Measurements from ENCODE around the gene SYNE3.

DNA sequence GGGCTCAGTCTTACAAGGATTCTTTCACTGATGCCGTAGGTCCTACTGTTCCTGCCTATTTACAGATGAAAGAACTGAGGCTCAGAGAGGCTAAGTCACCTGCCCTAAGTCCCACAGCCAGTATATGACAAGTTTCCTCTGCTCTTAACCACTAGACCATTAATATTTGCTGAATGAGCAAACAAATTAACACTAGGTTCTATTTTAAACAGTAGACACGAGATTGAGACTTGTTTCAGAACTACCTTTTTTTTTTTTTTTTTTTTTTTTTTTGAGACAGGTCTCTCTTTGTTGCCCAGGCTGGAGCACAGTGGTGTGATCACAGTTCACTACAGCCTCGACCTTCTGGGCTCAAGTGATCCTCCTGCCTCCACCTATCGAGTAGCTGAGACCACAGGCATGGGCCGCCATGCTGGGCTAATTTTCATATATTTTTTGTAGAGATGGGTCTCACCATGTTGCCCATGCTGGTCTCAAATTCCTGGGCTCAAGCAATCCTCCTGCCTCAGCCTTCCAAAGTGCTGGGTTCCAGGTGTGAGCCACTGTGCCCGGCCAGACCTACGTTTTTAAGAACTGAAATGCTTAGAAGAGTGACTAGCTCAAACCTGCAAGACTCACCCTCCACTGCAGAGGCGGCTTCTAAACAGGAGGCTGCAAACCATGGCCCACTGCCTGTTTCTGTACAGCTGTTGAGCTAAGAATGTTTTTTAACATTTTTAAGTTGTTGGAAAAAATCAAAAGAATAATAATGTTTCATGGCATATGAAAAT, 12.9 kb downstream of the SYNE3 start:
- TF ChIP-seq, protein P1, sequence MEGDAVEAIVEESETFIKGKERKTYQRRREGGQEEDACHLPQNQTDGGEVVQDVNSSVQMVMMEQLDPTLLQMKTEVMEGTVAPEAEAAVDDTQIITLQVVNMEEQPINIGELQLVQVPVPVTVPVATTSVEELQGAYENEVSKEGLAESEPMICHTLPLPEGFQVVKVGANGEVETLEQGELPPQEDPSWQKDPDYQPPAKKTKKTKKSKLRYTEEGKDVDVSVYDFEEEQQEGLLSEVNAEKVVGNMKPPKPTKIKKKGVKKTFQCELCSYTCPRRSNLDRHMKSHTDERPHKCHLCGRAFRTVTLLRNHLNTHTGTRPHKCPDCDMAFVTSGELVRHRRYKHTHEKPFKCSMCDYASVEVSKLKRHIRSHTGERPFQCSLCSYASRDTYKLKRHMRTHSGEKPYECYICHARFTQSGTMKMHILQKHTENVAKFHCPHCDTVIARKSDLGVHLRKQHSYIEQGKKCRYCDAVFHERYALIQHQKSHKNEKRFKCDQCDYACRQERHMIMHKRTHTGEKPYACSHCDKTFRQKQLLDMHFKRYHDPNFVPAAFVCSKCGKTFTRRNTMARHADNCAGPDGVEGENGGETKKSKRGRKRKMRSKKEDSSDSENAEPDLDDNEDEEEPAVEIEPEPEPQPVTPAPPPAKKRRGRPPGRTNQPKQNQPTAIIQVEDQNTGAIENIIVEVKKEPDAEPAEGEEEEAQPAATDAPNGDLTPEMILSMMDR (IDR thresholded peaks at IDR 0.05; ENCODE audit: control extremely low read depth in 1 of 3, insufficient read depth in 1 of 3, low read depth in 1 of 3, low read length in 3 of 3) = no peak
- TF ChIP-seq TAF1 (IDR thresholded peaks at IDR 0.05; ENCODE audit: low read depth, low read length) = no peak
- TF ChIP-seq SP2 (IDR thresholded peaks at IDR 0.05; ENCODE audit: low read length) = no peak

Data from H1 (cell line).